ENCODE data around the gene TFPI.
"Not testable (repeated sequence)": the region's sequence is repeated elsewhere in the genome, so short reads cannot be mapped to it uniquely, and the experiment has no call there.

- TF ChIP-seq POLR2AphosphoS5, CTCF, POLR2A (IDR thresholded peaks at IDR 0.05): not testable (repeated sequence)
These were observed 2.3 kb upstream of the TFPI start for GRCh38 chr2:187556493-187556892.

Measured in transverse colon (tissue), 4 donors.